ENCODE data around the gene PROC.

DNA sequence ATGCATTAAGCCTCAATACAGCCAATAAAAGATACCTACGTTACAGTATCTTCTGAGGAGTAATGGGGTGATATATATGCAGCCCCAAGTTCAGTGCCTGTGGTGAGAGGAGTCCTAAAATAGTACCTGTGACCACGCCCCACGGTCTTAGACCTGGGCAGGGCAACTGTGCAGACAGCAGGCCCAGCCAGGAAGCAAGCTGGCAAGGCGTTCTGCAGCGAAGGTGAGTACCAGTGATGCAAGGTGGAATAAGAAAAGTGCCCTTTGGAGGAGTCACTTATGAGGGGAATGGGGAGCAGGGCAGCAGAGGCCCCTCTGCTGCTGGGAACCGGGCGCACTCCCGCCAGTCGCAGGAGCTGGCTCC lies 17.7 kb upstream of the PROC start:
- TF ChIP-seq, protein P1, sequence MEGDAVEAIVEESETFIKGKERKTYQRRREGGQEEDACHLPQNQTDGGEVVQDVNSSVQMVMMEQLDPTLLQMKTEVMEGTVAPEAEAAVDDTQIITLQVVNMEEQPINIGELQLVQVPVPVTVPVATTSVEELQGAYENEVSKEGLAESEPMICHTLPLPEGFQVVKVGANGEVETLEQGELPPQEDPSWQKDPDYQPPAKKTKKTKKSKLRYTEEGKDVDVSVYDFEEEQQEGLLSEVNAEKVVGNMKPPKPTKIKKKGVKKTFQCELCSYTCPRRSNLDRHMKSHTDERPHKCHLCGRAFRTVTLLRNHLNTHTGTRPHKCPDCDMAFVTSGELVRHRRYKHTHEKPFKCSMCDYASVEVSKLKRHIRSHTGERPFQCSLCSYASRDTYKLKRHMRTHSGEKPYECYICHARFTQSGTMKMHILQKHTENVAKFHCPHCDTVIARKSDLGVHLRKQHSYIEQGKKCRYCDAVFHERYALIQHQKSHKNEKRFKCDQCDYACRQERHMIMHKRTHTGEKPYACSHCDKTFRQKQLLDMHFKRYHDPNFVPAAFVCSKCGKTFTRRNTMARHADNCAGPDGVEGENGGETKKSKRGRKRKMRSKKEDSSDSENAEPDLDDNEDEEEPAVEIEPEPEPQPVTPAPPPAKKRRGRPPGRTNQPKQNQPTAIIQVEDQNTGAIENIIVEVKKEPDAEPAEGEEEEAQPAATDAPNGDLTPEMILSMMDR (conservative IDR thresholded peaks at IDR 0.05 in 1 of 2, IDR thresholded peaks at IDR 0.05 in 1 of 2; ENCODE audit: low read depth in 1 of 2, low read length in 2 of 2) = no peak
- no peak for TF ChIP-seq EZH2 (IDR thresholded peaks at IDR 0.05; ENCODE audit: low read length, missing control alignments)
